Measurements from ENCODE around the gene ABCG2. TPM values are rescaled to one million over a fixed set of nuclear protein-coding genes. Genes with fewer than 3 reads are reported as not detected.

Gene ABCG2
- total RNA-seq, 4 donors from 2014 or later = 1.1 to 5.0 (median 2.6) TPM

GRCh38 chr4:88136249-88136648 lies 22.2 kb downstream of the ABCG2 start:
- ATAC-seq = no peak
- WGBS, 2 donors (ENCODE audit: low coverage in 1 of 2) = 91 to 100% methylated on average over 1 to 3 of the region's 3 CpGs

GRCh38 chr4:88135356-88135663 lies 23.1 kb downstream of the ABCG2 start:
- no peaks in the 10 kb centered on the region for H3K36me3 ChIP-seq
- no peak overlapping the region for H3K27ac ChIP-seq
- H3K27me3 ChIP-seq = no peaks in the 10 kb centered on the region
- H3K4me3 ChIP-seq = no peak overlapping the region
- no peak for ATAC-seq
- no peak for TF ChIP-seq CTCF (IDR thresholded peaks at IDR 0.05)
- no peak for TF ChIP-seq POLR2AphosphoS5 (IDR thresholded peaks at IDR 0.05)
- no peak for TF ChIP-seq EP300 (IDR thresholded peaks at IDR 0.05)
- TF ChIP-seq POLR2A (IDR thresholded peaks at IDR 0.05) = no peak
- 93% methylated on average over 3 of the region's 3 CpGs; no CpG with 5 or more reads in 1 of the 2 donors for WGBS, 2 donors (ENCODE audit: low coverage in 1 of 2)
- H3K4me1 ChIP-seq = no peaks in the 10 kb centered on the region
- H3K9me3 ChIP-seq = no peaks in the 10 kb centered on the region

More at GRCh38 chr4:88136249-88136648, 22.2 kb downstream of the ABCG2 start:
- Histone ChIP-seq H3K27me3 (no peaks in the 10 kb centered on the region), H3K27ac (no peak overlapping the region), H3K36me3 (no peaks in the 10 kb centered on the region), H3K4me3 (no peak overlapping the region), H3K4me1 (no peaks in the 10 kb centered on the region), H3K9me3 (no peaks in the 10 kb centered on the region)
- TF ChIP-seq POLR2A (IDR thresholded peaks at IDR 0.05) (no peak), POLR2AphosphoS5 (IDR thresholded peaks at IDR 0.05) (no peak), CTCF (IDR thresholded peaks at IDR 0.05) (no peak), EP300 (IDR thresholded peaks at IDR 0.05) (no peak)

DNA sequence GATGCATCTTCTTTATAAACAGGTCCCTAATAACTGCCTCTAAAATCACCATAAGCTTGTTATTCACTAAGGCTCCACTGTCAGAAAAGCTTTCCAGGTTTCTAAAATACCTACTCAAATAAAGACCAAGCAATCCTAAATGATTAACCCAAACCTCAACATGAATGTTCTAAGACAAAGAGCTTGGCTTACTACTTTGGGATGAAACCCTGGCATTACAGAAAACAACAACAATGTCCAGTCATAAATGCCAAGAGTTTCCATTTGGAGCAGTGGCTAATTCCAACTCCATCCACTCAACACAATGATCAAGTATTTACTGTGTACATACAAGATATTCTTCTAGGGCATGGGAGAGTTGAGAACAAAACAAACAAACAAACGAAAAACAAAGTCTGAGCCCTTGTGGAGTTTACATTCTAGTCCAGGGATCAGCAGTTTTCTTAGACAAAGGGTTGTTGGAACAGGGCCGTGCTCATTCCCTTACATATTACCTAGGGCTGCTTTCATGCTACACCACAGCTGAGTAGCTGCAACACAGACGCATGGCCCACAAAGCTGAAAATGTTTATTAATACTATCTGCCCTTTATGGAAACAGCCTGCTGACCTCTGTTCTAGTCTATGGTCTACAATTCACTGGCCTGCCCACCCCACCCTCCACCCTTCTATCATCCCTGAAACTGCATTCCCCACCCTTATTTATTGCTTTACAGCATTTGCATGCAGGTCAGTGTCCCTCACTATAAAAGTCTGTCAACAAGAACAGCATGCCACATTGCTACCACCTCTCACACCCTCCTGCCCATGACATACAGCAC lies 23.7 kb downstream of the ABCG2 start:
- H3K4me1 ChIP-seq = no peaks in the 10 kb centered on the region
- no peak for TF ChIP-seq POLR2A (IDR thresholded peaks at IDR 0.05)
- TF ChIP-seq POLR2AphosphoS5 (IDR thresholded peaks at IDR 0.05) = no peak
- TF ChIP-seq CTCF (IDR thresholded peaks at IDR 0.05) = no peak
- TF ChIP-seq EP300 (IDR thresholded peaks at IDR 0.05) = no peak
- no peak overlapping the region for H3K4me3 ChIP-seq
- WGBS, 2 donors (ENCODE audit: low coverage in 1 of 2) = 83 to 89% methylated on average over 3 of the region's 3 CpGs
- H3K9me3 ChIP-seq = no peaks in the 10 kb centered on the region
- no peaks in the 10 kb centered on the region for H3K36me3 ChIP-seq
- no peak for ATAC-seq
- no peaks in the 10 kb centered on the region for H3K27me3 ChIP-seq
- H3K27ac ChIP-seq = no peak overlapping the region

- WGBS, 2 donors (ENCODE audit: low coverage in 1 of 2) = 63 to 100% methylated on average over 1 of the region's 1 CpG
- no peak for ATAC-seq
- Histone ChIP-seq H3K4me3 (no peak overlapping the region), H3K4me1 (no peaks in the 10 kb centered on the region), H3K9me3 (no peaks in the 10 kb centered on the region), H3K36me3 (no peaks in the 10 kb centered on the region), H3K27ac (no peak overlapping the region), H3K27me3 (no peaks in the 10 kb centered on the region)
- no peak for TF ChIP-seq EP300 (IDR thresholded peaks at IDR 0.05)
- no peak for TF ChIP-seq POLR2AphosphoS5 (IDR thresholded peaks at IDR 0.05)
- TF ChIP-seq CTCF (IDR thresholded peaks at IDR 0.05) = no peak
- no peak for TF ChIP-seq POLR2A (IDR thresholded peaks at IDR 0.05)
Observed at GRCh38 chr4:88134111-88134510, 24.3 kb downstream of the ABCG2 start.
